Heart left ventricle (tissue), 13 donors: ENCODE measurements around the gene CHD2.

ENCODE experiments used
- CTCF ChIP-seq, 12 donors: fragments of 200-600 bp; sonication (generic) in 4 of 12; IDR thresholded peaks; one replicate each; pipeline versions ENCODE4 v1.5.0 to v1.8.0; 2018 to 2022; ENCODE audit warnings: antibody characterized with exemption in 12 of 12, mild to moderate bottlenecking in 5 of 12
- POLR2A ChIP-seq, 2 donors: fragments of 450-650 bp; IDR thresholded peaks; one replicate each; pipeline ENCODE4 v1.6.1; 2017; ENCODE audit warnings: antibody characterized with exemption in 2 of 2, mild to moderate bottlenecking in 2 of 2, moderate library complexity in 2 of 2
- donor health status: ischemic (EF 13 %, LVEDD 7.1; RV severe dilation, severe dysfunction).
- donor health status: DM: no; HTN: yes; CAD: no.
- donor health status: DM: no; HTN: no; CAD: no.
- donor health status: ischemic (EF 25% LVEDD 6.9; RV normal size, moderate dysfunction).
- donor health status: ischemic (EF 25% LVEDD 5.7; RV mildly dilated, moderate dysfunction).
- donor health status: ischemic (EF 35%, LVEDD 5.7; RV mildly dilated, moderate dysfunction).
- donor health status: nonischemic (EF 11% LVEDD 7.7; RV severe dilation, severe dysfunction).
- donor health status: DM: yes; HTN: yes; CAD: no.
- donor health status: PGD.
- donor health status: ischemic (EF 29% LVEDD 5.4; RV normal size, mild dysfunction).
- donor health status: nonischemic (EF 23%, LVEDD 6.1; RV moderate dilation, normal function).

- TF ChIP-seq CTCF (IDR thresholded peaks at IDR 0.05) (no peak), POLR2A (IDR thresholded peaks at IDR 0.05) (no peak)
Measured at GRCh38 chr15:92943581-92943980, 43.5 kb downstream of the CHD2 start.
